A673 (cell line): ENCODE measurements around the gene SSBP2. TPM values are rescaled to one million over a fixed set of nuclear protein-coding genes. Genes with fewer than 3 reads are reported as not detected.
"Not testable (repeated sequence)": the region's sequence is repeated elsewhere in the genome, so short reads cannot be mapped to it uniquely, and the experiment has no call there.

Experiments
- BruUV-seq: library from RNA; stranded (reverse); fragments of 400-500 nt; replicated peaks from 2 replicates; lab custom pipeline; 2021; lab: Mats Ljungman, UMichigan
- CTCF ChIA-PET: fragments of 300-600 bp; sonication (Branson Sonifier 250); formaldehyde crosslinking; loops from one replicate; lab custom pipeline; 2022; ENCODE audit warnings: antibody characterized with exemption; lab: Charles Lee
- POLR2A ChIA-PET: fragments of 300-600 bp; sonication (Branson Sonifier 250); formaldehyde crosslinking; loops from one replicate; lab custom pipeline; 2022; ENCODE audit warnings: antibody characterized with exemption; ENCODE audit not compliant: low non-redundant PET; lab: Charles Lee
- DNase-seq: peaks from one replicate; pipeline ENCODE4 v3.0.0-alpha.2; 2015; ENCODE audit warnings: low spot score
- H3K27ac ChIP-seq: fragments of 200-600 bp; sonication (generic); 2 replicates; pipeline ENCODE4 v1.5.1; 2016; ENCODE audit warnings: mixed run types, low read depth, mild to moderate bottlenecking, mixed read lengths, antibody characterized with exemption, low read length; ENCODE audit not compliant: poor library complexity, severe bottlenecking
- H3K27me3 ChIP-seq: fragments of 200-600 bp; sonication (generic); replicated peaks from 2 replicates; pipeline ENCODE4 v1.6.1; 2017; ENCODE audit warnings: mixed run types, low read depth, mild to moderate bottlenecking, mixed read lengths, antibody characterized with exemption, low read length; ENCODE audit not compliant: insufficient read depth, poor library complexity
- H3K36me3 ChIP-seq: fragments of 200-600 bp; sonication (generic); 2 replicates; pipeline ENCODE4 v1.6.1; 2016; ENCODE audit warnings: mixed run types, mild to moderate bottlenecking, mixed read lengths, antibody characterized with exemption, low read length; ENCODE audit not compliant: insufficient read depth, poor library complexity, severe bottlenecking
- H3K4me1 ChIP-seq: fragments of 200-600 bp; sonication (generic); 2 replicates; pipeline ENCODE4 v1.6.1; 2017; ENCODE audit warnings: mixed run types, mild to moderate bottlenecking, mixed read lengths, antibody characterized with exemption, low read length; ENCODE audit not compliant: insufficient read depth, poor library complexity, severe bottlenecking
- H3K4me3 ChIP-seq: fragments of 200-600 bp; sonication (generic); 2 replicates; pipeline ENCODE4 v1.5.1; 2016; ENCODE audit warnings: low read depth, mixed run types, mild to moderate bottlenecking, mixed read lengths, low read length; ENCODE audit not compliant: poor library complexity, severe bottlenecking
- H3K9me3 ChIP-seq: fragments of 200-600 bp; sonication (generic); 2 replicates; pipeline ENCODE4 v1.6.1; 2016; ENCODE audit warnings: mixed run types, low read depth, mild to moderate bottlenecking, mixed read lengths, antibody characterized with exemption, low read length; ENCODE audit not compliant: poor library complexity, severe bottlenecking
- EZH2 ChIP-seq: fragments of 200-600 bp; sonication (generic); IDR thresholded peaks from 2 replicates; pipeline ENCODE4 v1.6.1; 2017; ENCODE audit warnings: borderline replicate concordance, low read depth, mild to moderate bottlenecking, mixed read lengths, antibody characterized with exemption, low read length; ENCODE audit not compliant: poor library complexity, severe bottlenecking
- intact Hi-C: fragments of 100-400 bp; cut with micrococcal nuclease; formaldehyde crosslinking; loops from one replicate; pipeline ENCODE4 v1.10.0; 2022; ENCODE audit not compliant: unreplicated experiment
- total RNA-seq: library from RNA; stranded (reverse); gene quantifications from 2 replicates; pipeline ENCODE4 v1.2.3, GENCODE V29; 2021
- TF ChIP-seq, protein P1 (sequence below): fragments of 300-800, 200-600 bp; sonication (generic); conservative IDR thresholded peaks from 2 replicates; pipeline ENCODE4 v1.5.1; 2017; ENCODE audit warnings: low read depth, mild to moderate bottlenecking, antibody characterized with exemption, low read length, moderate library complexity, mixed read lengths

Gene SSBP2
- total RNA-seq, 1 experiment from 2014 or later = 42.8 TPM

GRCh38 chr5:81601919-81602318 lies 149.0 kb downstream of the SSBP2 start:
- H3K9me3 ChIP-seq = no peaks in the 10 kb centered on the region
- H3K4me3 ChIP-seq = no peak overlapping the region
- no TSS peak for BruUV-seq
- no peaks in the 10 kb centered on the region for H3K36me3 ChIP-seq
- H3K27ac ChIP-seq = no peak overlapping the region
- peak; percentile 10 for DNase-seq
- POLR2A ChIA-PET = no interaction called here
- no peak for TF ChIP-seq EZH2
- TF ChIP-seq, protein P1, sequence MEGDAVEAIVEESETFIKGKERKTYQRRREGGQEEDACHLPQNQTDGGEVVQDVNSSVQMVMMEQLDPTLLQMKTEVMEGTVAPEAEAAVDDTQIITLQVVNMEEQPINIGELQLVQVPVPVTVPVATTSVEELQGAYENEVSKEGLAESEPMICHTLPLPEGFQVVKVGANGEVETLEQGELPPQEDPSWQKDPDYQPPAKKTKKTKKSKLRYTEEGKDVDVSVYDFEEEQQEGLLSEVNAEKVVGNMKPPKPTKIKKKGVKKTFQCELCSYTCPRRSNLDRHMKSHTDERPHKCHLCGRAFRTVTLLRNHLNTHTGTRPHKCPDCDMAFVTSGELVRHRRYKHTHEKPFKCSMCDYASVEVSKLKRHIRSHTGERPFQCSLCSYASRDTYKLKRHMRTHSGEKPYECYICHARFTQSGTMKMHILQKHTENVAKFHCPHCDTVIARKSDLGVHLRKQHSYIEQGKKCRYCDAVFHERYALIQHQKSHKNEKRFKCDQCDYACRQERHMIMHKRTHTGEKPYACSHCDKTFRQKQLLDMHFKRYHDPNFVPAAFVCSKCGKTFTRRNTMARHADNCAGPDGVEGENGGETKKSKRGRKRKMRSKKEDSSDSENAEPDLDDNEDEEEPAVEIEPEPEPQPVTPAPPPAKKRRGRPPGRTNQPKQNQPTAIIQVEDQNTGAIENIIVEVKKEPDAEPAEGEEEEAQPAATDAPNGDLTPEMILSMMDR = no peak
- H3K27me3 ChIP-seq = no peaks in the 10 kb centered on the region
- CTCF ChIA-PET = no interaction called here
- H3K4me1 ChIP-seq = peaks cover 3% of the 10 kb centered on the region
- intact Hi-C loops = no loop called here

DNA sequence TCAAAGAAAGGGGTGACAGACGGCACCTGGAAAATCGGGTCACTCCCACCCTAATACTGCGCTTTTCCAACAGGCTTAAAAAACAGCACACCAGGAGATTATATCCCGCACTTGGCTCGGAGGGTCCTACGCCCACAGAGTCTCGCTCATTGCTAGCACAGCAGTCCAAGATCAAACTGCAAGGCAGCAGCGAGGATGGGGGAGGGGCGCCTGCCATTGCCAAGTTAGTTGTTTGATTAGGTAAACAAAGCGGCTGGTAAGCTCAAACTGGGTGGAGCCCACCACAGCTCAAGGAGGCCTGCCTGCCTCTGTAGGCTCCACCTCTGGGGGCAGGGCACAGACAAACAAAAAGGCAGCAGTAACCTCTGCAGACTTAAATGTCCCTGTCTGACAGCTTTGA lies 158.8 kb downstream of the SSBP2 start:
- H3K36me3 ChIP-seq, H3K27me3 ChIP-seq, H3K27ac ChIP-seq, BruUV-seq, H3K4me1 ChIP-seq, CTCF ChIA-PET, H3K9me3 ChIP-seq, H3K4me3 ChIP-seq, DNase-seq, POLR2A ChIA-PET, intact Hi-C loops: not testable (repeated sequence)

GRCh38 chr5:81590498-81591384 lies 160.2 kb downstream of the SSBP2 start:
- intact Hi-C loops = no loop called here
- no TSS peak for BruUV-seq
- no peaks in the 10 kb centered on the region for H3K27me3 ChIP-seq
- CTCF ChIA-PET = no interaction called here
- DNase-seq = no peak
- H3K9me3 ChIP-seq = no peaks in the 10 kb centered on the region
- H3K36me3 ChIP-seq = no peaks in the 10 kb centered on the region
- no peak overlapping the region for H3K27ac ChIP-seq
- TF ChIP-seq, protein P1 = no peak
- no peak for TF ChIP-seq EZH2
- H3K4me3 ChIP-seq = no peak overlapping the region
- POLR2A ChIA-PET = no interaction called here
- no peaks in the 10 kb centered on the region for H3K4me1 ChIP-seq
